B cell (primary cell): ENCODE measurements around the gene TOMM40L. TPM values are rescaled to one million over a fixed set of nuclear protein-coding genes. Genes with fewer than 3 reads are reported as not detected.

Source experiments
- polyA plus RNA-seq: library from polyadenylated mRNA; depleted of rRNA; stranded (reverse); fragments of >200 nt; gene quantifications from 2 replicates; pipeline ENCODE4 v1.2.3, GENCODE V29; 2012
- total RNA-seq, 2 donors: library from RNA; stranded (reverse); fragments of 120-200 nt in 1 of 2; gene quantifications; 1 replicate in 1 of 2; 2 replicates in 1 of 2; pipeline versions ENCODE4 v1.2.3 to v1.2.4, GENCODE V29; 2013 to 2022

Gene TOMM40L
- total and polyA plus RNA-seq, 2 donors (not counting 1 experiment from before 2014, with no cell fraction given), result 6.5 to 9.2 TPM

Other genes starting within 250 kb of the TOMM40L start
- 12.8 and 16.4 TPM in 2 replicates for gene F11R, start 204.9 kb upstream of the TOMM40L start, total RNA-seq
- gene F11R, start 204.9 kb upstream of the TOMM40L start, polyA plus RNA-seq, result 17.3 and 52.4 TPM in 2 replicates
- gene TSTD1, start 187.1 kb upstream of the TOMM40L start, total RNA-seq, result 85.6 and 94.4 TPM in 2 replicates
- gene TSTD1, start 187.1 kb upstream of the TOMM40L start, polyA plus RNA-seq, result 242 and 295 TPM in 2 replicates
- 192 and 196 TPM in 2 replicates for gene USF1, start 180.1 kb upstream of the TOMM40L start, total RNA-seq
- 249 and 334 TPM in 2 replicates for gene USF1, start 180.1 kb upstream of the TOMM40L start, polyA plus RNA-seq
- gene ARHGAP30, start 156.2 kb upstream of the TOMM40L start, total RNA-seq, result 146 and 162 TPM in 2 replicates
- 95.9 and 122 TPM in 2 replicates for gene ARHGAP30, start 156.2 kb upstream of the TOMM40L start, polyA plus RNA-seq
- gene NECTIN4, start 136.5 kb upstream of the TOMM40L start, total RNA-seq, result not detected in 2 replicates
- not detected in 2 replicates for gene NECTIN4, start 136.5 kb upstream of the TOMM40L start, polyA plus RNA-seq
- 1.6 and 4.2 TPM in 2 replicates for gene KLHDC9, start 127.7 kb upstream of the TOMM40L start, total RNA-seq
- gene KLHDC9, start 127.7 kb upstream of the TOMM40L start, polyA plus RNA-seq, result 2.7 and 3.5 TPM in 2 replicates
- 29.9 and 32.3 TPM in 2 replicates for gene PFDN2, start 108.0 kb upstream of the TOMM40L start, total RNA-seq
- gene PFDN2, start 108.0 kb upstream of the TOMM40L start, polyA plus RNA-seq, result 43.2 and 120 TPM in 2 replicates
- 53.5 and 56.1 TPM in 2 replicates for gene NIT1, start 108.0 kb upstream of the TOMM40L start, total RNA-seq
- gene NIT1, start 108.0 kb upstream of the TOMM40L start, polyA plus RNA-seq, result 45.3 and 61.0 TPM in 2 replicates
- gene DEDD, start 93.4 kb upstream of the TOMM40L start, total RNA-seq, result 40.8 and 46.0 TPM in 2 replicates
- gene DEDD, start 93.4 kb upstream of the TOMM40L start, polyA plus RNA-seq, result 35.9 and 38.8 TPM in 2 replicates
- 78.1 and 91.0 TPM in 2 replicates for gene UFC1, start 72.1 kb upstream of the TOMM40L start, total RNA-seq
- gene UFC1, start 72.1 kb upstream of the TOMM40L start, polyA plus RNA-seq, result 128 and 129 TPM in 2 replicates
- gene USP21, start 66.6 kb upstream of the TOMM40L start, total RNA-seq, result 50.2 and 53.3 TPM in 2 replicates
- 75.8 and 81.6 TPM in 2 replicates for gene USP21, start 66.6 kb upstream of the TOMM40L start, polyA plus RNA-seq
- 61.7 and 65.6 TPM in 2 replicates for gene PPOX, start 59.6 kb upstream of the TOMM40L start, total RNA-seq
- gene PPOX, start 59.6 kb upstream of the TOMM40L start, polyA plus RNA-seq, result 73.2 and 82.3 TPM in 2 replicates
- 37.6 and 42.9 TPM in 2 replicates for gene B4GALT3, start 48.6 kb upstream of the TOMM40L start, total RNA-seq
- 58.9 and 59.6 TPM in 2 replicates for gene B4GALT3, start 48.6 kb upstream of the TOMM40L start, polyA plus RNA-seq
- gene ADAMTS4, start 27.0 kb upstream of the TOMM40L start, total RNA-seq, result 0.05 TPM in 1 of 2 replicates, not detected in the other
- 0.06 and 0.10 TPM in 2 replicates for gene ADAMTS4, start 27.0 kb upstream of the TOMM40L start, polyA plus RNA-seq
- gene NDUFS2, start 23.7 kb upstream of the TOMM40L start, total RNA-seq, result 80.2 and 82.3 TPM in 2 replicates
- gene NDUFS2, start 23.7 kb upstream of the TOMM40L start, polyA plus RNA-seq, result 53.9 and 68.7 TPM in 2 replicates
- 0.76 and 1.7 TPM in 2 replicates for gene FCER1G, start 10.8 kb upstream of the TOMM40L start, total RNA-seq
- 10.8 and 13.6 TPM in 2 replicates for gene FCER1G, start 10.8 kb upstream of the TOMM40L start, polyA plus RNA-seq
- not detected in 2 replicates for gene APOA2, start 2.4 kb upstream of the TOMM40L start, total RNA-seq
- gene APOA2, start 2.4 kb upstream of the TOMM40L start, polyA plus RNA-seq, result not detected in 2 replicates
- gene NR1I3, start 12.1 kb downstream of the TOMM40L start, total RNA-seq, result not detected in 2 replicates
- not detected in 2 replicates for gene NR1I3, start 12.1 kb downstream of the TOMM40L start, polyA plus RNA-seq
- gene PCP4L1, start 32.7 kb downstream of the TOMM40L start, total RNA-seq, result 0.22 TPM in 1 of 2 replicates, not detected in the other
- gene PCP4L1, start 32.7 kb downstream of the TOMM40L start, polyA plus RNA-seq, result not detected in 2 replicates
- 11.8 and 12.9 TPM in 2 replicates for gene MPZ, start 83.9 kb downstream of the TOMM40L start, total RNA-seq
- 4.3 and 5.8 TPM in 2 replicates for gene MPZ, start 83.9 kb downstream of the TOMM40L start, polyA plus RNA-seq
- 99.0 and 109 TPM in 2 replicates for gene SDHC, start 88.3 kb downstream of the TOMM40L start, total RNA-seq
- 78.3 and 102 TPM in 2 replicates for gene SDHC, start 88.3 kb downstream of the TOMM40L start, polyA plus RNA-seq
- not detected in 2 replicates for gene CFAP126, start 141.8 kb downstream of the TOMM40L start, total RNA-seq
- not detected in 2 replicates for gene CFAP126, start 141.8 kb downstream of the TOMM40L start, polyA plus RNA-seq